Activated CD4-positive, alpha-beta T cell treated with anti-CD3 and anti-CD28 coated beads, Interleukin-2, amount 10 ng/mL, durations not matched to agents 7 days and 5 days (primary cell): ENCODE measurements around the gene FXYD6. TPM values are rescaled to one million over a fixed set of nuclear protein-coding genes. Genes with fewer than 3 reads are reported as not detected.

ENCODE experiments used
- CTCF ChIA-PET: fragments of 350-600 bp; sonication (Branson Sonifier 250); formaldehyde crosslinking; loops from one replicate; lab custom pipeline; 2021; ENCODE audit warnings: antibody characterized with exemption; lab: Charles Lee
- POLR2A ChIA-PET: fragments of 350-600 bp; sonication (Branson Sonifier 250); formaldehyde crosslinking; loops from one replicate; lab custom pipeline; 2021; ENCODE audit warnings: antibody characterized with exemption; lab: Charles Lee
- DNase-seq: peaks from one replicate; pipeline ENCODE4 v3.0.0-alpha.2; 2020
- H3K27ac Mint-ChIP-seq: one replicate; pipeline ENCODE4 v1.8.0; 2021; ENCODE audit warnings: mild to moderate bottlenecking, moderate library complexity, mixed read lengths
- H3K27me3 Mint-ChIP-seq: one replicate; pipeline ENCODE4 v1.8.0; 2021; ENCODE audit warnings: mixed read lengths
- H3K36me3 Mint-ChIP-seq: one replicate; pipeline ENCODE4 v1.8.0; 2021; ENCODE audit warnings: low read depth, mixed read lengths
- H3K4me1 Mint-ChIP-seq: one replicate; pipeline ENCODE4 v1.8.0; 2021; ENCODE audit warnings: mixed read lengths
- H3K4me3 Mint-ChIP-seq: one replicate; pipeline ENCODE4 v1.8.0; 2021; ENCODE audit warnings: mild to moderate bottlenecking, moderate library complexity, mixed read lengths
- H3K9me3 Mint-ChIP-seq: one replicate; pipeline ENCODE4 v1.8.0; 2021; ENCODE audit warnings: mixed read lengths
- total RNA-seq, 2 experiments: library from RNA; stranded (reverse); gene quantifications; one replicate each; pipeline ENCODE4 v1.2.3, GENCODE V29; 2021

Gene FXYD6
- total RNA-seq, 2 experiments from 2014 or later = not detected

DNA sequence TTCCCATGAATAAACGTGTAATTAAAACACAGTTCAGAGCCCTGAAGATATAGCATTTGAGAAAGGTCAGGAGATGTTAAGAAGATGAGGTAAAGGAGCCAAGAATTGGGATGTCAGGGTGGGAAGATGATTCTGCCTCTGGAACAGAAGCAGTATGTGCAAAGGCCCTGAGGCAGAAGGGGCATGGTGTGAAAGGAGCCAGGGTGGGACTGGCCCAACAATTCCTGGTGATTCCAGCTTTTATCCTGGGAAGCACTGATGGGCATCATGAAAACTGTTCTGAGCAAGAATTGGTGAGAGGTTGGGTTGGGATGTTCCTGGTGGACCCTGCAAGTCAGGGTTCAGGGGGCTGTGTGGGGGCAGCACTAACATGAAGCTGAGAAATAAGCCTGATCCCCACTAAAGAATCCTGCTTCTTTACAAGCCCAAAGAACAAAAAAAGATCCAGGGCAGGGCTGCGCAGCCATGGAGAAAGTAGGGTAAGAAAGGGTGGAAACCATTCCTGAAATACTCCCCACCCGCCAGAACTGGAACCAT, 2.5 kb upstream of the FXYD6 start:
- H3K4me1 Mint-ChIP-seq = peaks cover 23% of the 10 kb centered on the region

DNA sequence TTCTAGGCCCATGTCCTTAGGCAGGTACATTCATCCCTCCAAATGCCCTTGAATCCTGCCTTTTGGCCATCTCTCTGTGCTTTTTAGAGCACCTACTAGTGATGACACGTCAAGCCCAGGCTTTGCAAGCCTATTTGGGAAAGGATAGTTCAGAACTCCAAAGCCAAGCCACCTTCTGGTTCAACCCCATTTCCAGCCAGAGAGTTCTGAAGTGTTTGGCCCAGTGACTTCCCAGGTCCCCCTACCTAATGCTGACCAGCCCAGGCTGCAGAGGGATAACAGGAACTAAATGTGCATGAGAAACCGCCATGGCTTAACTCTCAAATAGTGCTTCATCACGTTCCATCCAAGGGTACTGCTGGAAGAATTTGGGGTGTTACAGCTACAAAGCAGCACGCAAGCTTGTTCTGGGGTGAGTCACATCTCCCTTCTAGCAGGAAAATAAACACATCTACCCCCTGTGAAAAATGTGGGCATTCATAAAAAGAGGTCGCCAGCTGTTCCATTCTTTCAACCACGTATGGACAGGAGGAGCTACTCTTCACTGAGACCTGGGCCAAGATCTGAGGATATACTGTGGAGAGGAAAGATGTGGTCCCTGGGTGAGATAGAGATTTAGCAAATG, 2.0 kb upstream of the FXYD6 start:
- Mint-ChIP-seq H3K4me3 (no peak overlapping the region), H3K4me1 (peaks cover 28% of the 10 kb centered on the region), H3K27me3 (peaks cover 71% of the 10 kb centered on the region), H3K9me3 (no peaks in the 10 kb centered on the region), H3K36me3 (no peaks in the 10 kb centered on the region), H3K27ac (no peak overlapping the region)
- ChIA-PET POLR2A (no interaction called here), CTCF (interaction anchor here (1.8 kb wide), 1 partner anchor 54 kb away, joined by 4 read pairs; no protein-coding TSS in a partner anchor)
- DNase-seq = no peak

More for the DNA sequence above, 2.5 kb upstream of the FXYD6 start:
- ChIA-PET POLR2A (no interaction called here), CTCF (interaction anchor here (0.8 to 1.8 kb wide), 3 partner anchors 14 to 53 kb away, joined by 3 to 4 read pairs (median 4); no protein-coding TSS in a partner anchor)
- no peak for DNase-seq
- H3K4me3 Mint-ChIP-seq = no peak overlapping the region
- H3K9me3 Mint-ChIP-seq = no peaks in the 10 kb centered on the region
- H3K27ac Mint-ChIP-seq = no peak overlapping the region
- no peaks in the 10 kb centered on the region for H3K36me3 Mint-ChIP-seq
- peaks cover 69% of the 10 kb centered on the region for H3K27me3 Mint-ChIP-seq

- CTCF ChIA-PET = interaction anchor here (0.8 to 1.2 kb wide), 4 partner anchors 28 to 176 kb away, joined by 3 to 4 read pairs (median 3); no protein-coding TSS in a partner anchor
These were observed 794 bp upstream of the FXYD6 start for GRCh38 chr11:117877120-117877784.

GRCh38 chr11:117876059-117876340, 458 bp downstream of the FXYD6 start:
- CTCF ChIA-PET = interaction anchor here (0.8 to 1.2 kb wide), 3 partner anchors 9 to 71 kb away, joined by 3 to 4 read pairs (median 4); no protein-coding TSS in a partner anchor
- Mint-ChIP-seq H3K27me3 (peaks cover 61% of the 10 kb centered on the region), H3K4me3 (peak overlapping the region; percentile 53), H3K4me1 (peaks cover 40% of the 10 kb centered on the region), H3K9me3 (no peaks in the 10 kb centered on the region), H3K36me3 (no peaks in the 10 kb centered on the region), H3K27ac (no peak overlapping the region)
- POLR2A ChIA-PET = no interaction called here
- no peak for DNase-seq

More at GRCh38 chr11:117877120-117877784, 794 bp upstream of the FXYD6 start:
- Mint-ChIP-seq H3K4me3 (no peak overlapping the region), H3K9me3 (no peaks in the 10 kb centered on the region), H3K36me3 (no peaks in the 10 kb centered on the region), H3K4me1 (peaks cover 39% of the 10 kb centered on the region), H3K27me3 (peaks cover 69% of the 10 kb centered on the region), H3K27ac (no peak overlapping the region)
- DNase-seq = no peak
- POLR2A ChIA-PET = no interaction called here

DNA sequence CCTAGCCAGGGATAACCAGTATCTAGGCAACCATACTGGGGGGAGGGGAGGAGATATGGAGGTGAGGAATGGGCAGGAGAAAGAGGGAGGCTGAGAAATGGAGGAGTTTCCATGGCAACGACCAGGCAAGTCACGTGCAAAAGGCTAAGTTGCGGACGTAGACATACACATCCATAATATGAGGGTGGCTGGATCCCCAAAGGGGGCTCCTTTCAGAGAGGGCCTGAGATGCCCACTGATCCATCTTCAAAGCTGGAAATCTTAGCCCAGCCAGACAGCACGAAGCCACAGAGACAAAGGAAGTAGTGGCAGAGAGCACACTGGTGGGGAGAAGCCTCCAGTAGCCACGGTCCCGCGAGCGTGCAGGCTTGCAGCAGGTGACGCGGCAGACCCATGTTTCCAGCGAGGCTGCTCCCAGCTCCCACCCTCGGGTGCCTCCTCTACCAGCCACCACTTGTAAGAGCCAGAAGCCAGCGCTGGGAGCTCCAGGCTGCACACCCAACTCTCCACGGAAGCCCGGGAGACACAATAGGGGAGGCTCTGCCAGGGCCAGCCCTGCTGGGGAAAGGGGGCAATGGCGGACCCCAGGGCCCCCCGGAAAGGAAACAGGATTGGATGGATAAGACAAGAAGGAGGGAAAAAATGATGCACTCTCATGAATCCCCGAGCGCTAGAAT, 938 bp downstream of the FXYD6 start:
- Mint-ChIP-seq H3K4me1 (peaks cover 40% of the 10 kb centered on the region), H3K27ac (no peak overlapping the region), H3K36me3 (no peaks in the 10 kb centered on the region), H3K9me3 (no peaks in the 10 kb centered on the region), H3K27me3 (peaks cover 56% of the 10 kb centered on the region), H3K4me3 (peak overlapping the region; percentile 53)
- POLR2A ChIA-PET = no interaction called here
- CTCF ChIA-PET = interaction anchor here (0.8 to 1.0 kb wide), 2 partner anchors 10 to 32 kb away, joined by 3 to 4 read pairs; no protein-coding TSS in a partner anchor
- peak; percentile 31 for DNase-seq

DNA sequence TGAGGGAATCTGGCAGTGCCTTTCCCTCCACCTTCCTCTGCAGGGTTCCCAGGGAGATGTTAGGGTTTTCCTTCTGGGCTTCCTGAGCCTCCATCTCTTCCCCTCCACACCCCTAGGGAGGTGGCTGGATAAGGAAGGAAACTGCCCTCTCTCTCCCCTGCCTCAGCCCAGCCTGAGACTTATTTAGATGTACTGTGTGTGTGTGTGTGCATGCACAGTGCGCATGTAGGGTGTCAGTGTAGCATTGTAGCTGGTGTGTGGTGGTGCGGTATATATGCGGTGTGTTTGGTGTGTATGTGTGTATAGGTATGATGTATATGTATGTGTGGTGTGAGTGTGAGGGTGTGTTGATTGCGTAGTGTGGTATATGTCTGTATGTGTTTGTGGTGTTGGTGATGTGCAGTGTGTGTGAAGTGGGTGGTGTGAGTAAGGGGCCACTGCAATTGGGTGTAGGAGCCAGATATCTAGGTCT, 1.5 kb downstream of the FXYD6 start:
- no peaks in the 10 kb centered on the region for H3K36me3 Mint-ChIP-seq
- ChIA-PET POLR2A (no interaction called here), CTCF (interaction anchor here (0.8 to 1.0 kb wide), 2 partner anchors 10 to 31 kb away, joined by 3 to 4 read pairs; no protein-coding TSS in a partner anchor)
- H3K9me3 Mint-ChIP-seq = no peaks in the 10 kb centered on the region
- peaks cover 40% of the 10 kb centered on the region for H3K4me1 Mint-ChIP-seq
- H3K27ac Mint-ChIP-seq = no peak overlapping the region
- H3K27me3 Mint-ChIP-seq = peaks cover 50% of the 10 kb centered on the region
- no peak overlapping the region for H3K4me3 Mint-ChIP-seq
- DNase-seq = no peak

DNA sequence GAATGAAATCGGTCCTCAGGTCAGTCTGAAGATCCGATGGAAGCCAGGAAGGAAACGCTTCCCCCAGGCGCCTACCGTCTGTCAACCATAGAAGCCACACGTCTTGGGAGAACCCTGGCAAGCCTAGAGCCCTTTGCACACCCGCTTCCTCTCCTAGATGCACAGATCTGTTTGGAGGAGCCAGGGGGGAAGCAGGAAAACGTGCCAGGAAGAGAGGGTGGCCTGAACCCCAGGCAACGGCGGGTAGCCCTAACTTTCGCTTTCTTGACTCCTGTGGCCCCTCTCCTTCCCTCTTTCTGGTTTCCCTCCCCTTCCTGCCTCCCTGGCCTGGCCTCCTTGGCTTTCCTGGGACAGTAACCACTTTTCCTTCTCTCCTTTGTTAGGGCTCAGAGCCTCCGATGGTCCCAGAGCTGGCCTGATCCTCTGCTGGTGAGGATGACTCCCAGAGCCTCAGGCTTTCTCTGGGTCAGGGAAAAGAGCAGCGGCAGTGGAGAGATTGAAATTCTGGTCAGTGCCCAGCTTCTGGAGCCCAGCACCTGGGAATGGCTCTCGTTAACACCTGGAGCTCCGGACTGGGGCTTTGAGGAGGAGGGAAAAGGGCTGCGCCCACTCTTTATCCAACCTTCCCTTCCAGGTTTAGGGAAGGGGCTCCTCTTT, 2.1 kb downstream of the FXYD6 start:
- peaks cover 40% of the 10 kb centered on the region for H3K4me1 Mint-ChIP-seq
- H3K27ac Mint-ChIP-seq = no peak overlapping the region
- DNase-seq = no peak
- H3K36me3 Mint-ChIP-seq = no peaks in the 10 kb centered on the region
- no peaks in the 10 kb centered on the region for H3K9me3 Mint-ChIP-seq
- H3K27me3 Mint-ChIP-seq = peaks cover 47% of the 10 kb centered on the region
- no peak overlapping the region for H3K4me3 Mint-ChIP-seq
- ChIA-PET POLR2A (no interaction called here), CTCF (no interaction called here)

- H3K4me1 Mint-ChIP-seq = peaks cover 40% of the 10 kb centered on the region
- H3K9me3 Mint-ChIP-seq = no peaks in the 10 kb centered on the region
- DNase-seq = no peak
- no peak overlapping the region for H3K27ac Mint-ChIP-seq
- POLR2A ChIA-PET = no interaction called here
- CTCF ChIA-PET = no interaction called here
- H3K36me3 Mint-ChIP-seq = no peaks in the 10 kb centered on the region
- H3K4me3 Mint-ChIP-seq = no peak overlapping the region
- H3K27me3 Mint-ChIP-seq = peaks cover 44% of the 10 kb centered on the region
These were observed 2.7 kb downstream of the FXYD6 start for GRCh38 chr11:117873828-117874125.

GRCh38 chr11:117872975-117873827, 3.3 kb downstream of the FXYD6 start:
- H3K36me3 Mint-ChIP-seq = no peaks in the 10 kb centered on the region
- H3K9me3 Mint-ChIP-seq = no peaks in the 10 kb centered on the region
- peaks cover 40% of the 10 kb centered on the region for H3K4me1 Mint-ChIP-seq
- CTCF ChIA-PET = interaction anchor here (1.0 kb wide), 1 partner anchor 14 kb away, joined by 5 read pairs; no protein-coding TSS in a partner anchor
- peak; percentile 41 for DNase-seq
- POLR2A ChIA-PET = no interaction called here
- H3K27me3 Mint-ChIP-seq = peaks cover 38% of the 10 kb centered on the region
- H3K4me3 Mint-ChIP-seq = peak overlapping the region; percentile 12
- H3K27ac Mint-ChIP-seq = no peak overlapping the region

DNA sequence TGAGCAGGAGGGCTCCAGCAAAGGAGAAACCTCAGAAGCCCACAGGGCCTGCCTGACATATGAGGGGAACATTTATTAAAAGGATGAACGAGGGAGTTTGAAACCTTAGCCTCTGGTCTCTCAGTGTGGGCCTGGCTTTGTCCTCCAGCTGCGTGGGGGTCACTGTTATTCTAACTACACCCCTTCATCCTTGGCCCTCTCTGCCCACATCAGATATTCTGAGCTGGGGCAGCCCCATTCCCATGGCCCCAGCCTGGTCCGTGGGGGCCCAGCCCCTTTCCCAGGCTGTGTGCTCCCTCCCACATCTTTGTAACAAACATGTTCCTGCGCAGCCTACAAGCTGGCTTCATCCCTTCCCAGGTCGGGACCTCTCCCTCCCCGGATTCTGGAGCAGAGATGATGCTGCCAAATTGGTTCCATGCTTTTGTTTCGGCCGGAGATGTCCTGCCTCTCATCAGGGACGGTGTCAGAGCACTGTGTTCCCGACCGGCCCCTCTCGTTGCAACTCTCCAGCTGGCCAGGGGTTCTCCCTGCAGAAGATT, 4.0 kb downstream of the FXYD6 start:
- CTCF ChIA-PET = interaction anchor here (1.0 to 1.4 kb wide), 2 partner anchors 13 to 19 kb away, joined by 3 to 5 read pairs; no protein-coding TSS in a partner anchor
- peaks cover 40% of the 10 kb centered on the region for H3K4me1 Mint-ChIP-seq

GRCh38 chr11:117871784-117872183, 4.7 kb downstream of the FXYD6 start:
- H3K36me3 Mint-ChIP-seq = no peaks in the 10 kb centered on the region
- H3K4me1 Mint-ChIP-seq = peaks cover 38% of the 10 kb centered on the region
- H3K4me3 Mint-ChIP-seq = no peak overlapping the region
- DNase-seq = no peak
- H3K9me3 Mint-ChIP-seq = no peaks in the 10 kb centered on the region
- no peak overlapping the region for H3K27ac Mint-ChIP-seq
- ChIA-PET POLR2A (no interaction called here), CTCF (interaction anchor here (1.0 to 1.4 kb wide), 2 partner anchors 12 to 19 kb away, joined by 3 to 5 read pairs; no protein-coding TSS in a partner anchor)
- peaks cover 28% of the 10 kb centered on the region for H3K27me3 Mint-ChIP-seq

More for the DNA sequence above, 4.0 kb downstream of the FXYD6 start:
- no peak overlapping the region for H3K27ac Mint-ChIP-seq
- H3K36me3 Mint-ChIP-seq = no peaks in the 10 kb centered on the region
- no peak overlapping the region for H3K4me3 Mint-ChIP-seq
- peaks cover 32% of the 10 kb centered on the region for H3K27me3 Mint-ChIP-seq
- POLR2A ChIA-PET = no interaction called here
- no peaks in the 10 kb centered on the region for H3K9me3 Mint-ChIP-seq
- DNase-seq = no peak
